ENCODE results near the gene APBA1. TPM values are rescaled to one million over a fixed set of nuclear protein-coding genes. Genes with fewer than 3 reads are reported as not detected.

APBA1 gene
- total and polyA plus RNA-seq, 9 of the 15 experiments (the other 6 are each of a cell fraction or from before 2014, with no cell fraction given) = 0.01 to 0.02 TPM; not detected in 7

DNA sequence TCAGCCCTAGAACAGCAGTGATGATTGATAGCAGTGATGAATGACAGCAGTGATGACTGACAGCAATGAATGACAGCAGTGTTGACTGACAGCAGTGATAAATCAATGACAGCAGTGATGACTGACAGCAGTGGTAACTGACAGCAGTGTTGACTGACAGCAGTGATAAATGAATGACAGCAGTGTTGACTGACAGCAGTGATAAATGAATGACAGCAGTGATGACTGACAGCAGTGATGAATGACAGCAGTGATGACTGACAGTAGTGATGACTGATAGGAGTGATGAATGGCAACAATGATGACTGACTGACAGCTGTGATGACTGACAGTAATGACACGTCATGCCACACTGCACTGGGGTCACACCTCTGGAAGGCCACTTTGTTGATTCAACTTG, 240.4 kb downstream of the APBA1 start (continued):
- TF ChIP-seq SRSF3 (IDR thresholded peaks at IDR 0.05; ENCODE audit: insufficient read depth, low read length) = no peak
- no peak for TF ChIP-seq FOXM1 (IDR thresholded peaks at IDR 0.05; ENCODE audit: low read depth)
- no peak for TF ChIP-seq FOXM1 (CRISPR knock-in tag; IDR thresholded peaks at IDR 0.05; ENCODE audit: low read depth)
- no peak for TF ChIP-seq CBFB (CRISPR knock-in tag; IDR thresholded peaks at IDR 0.05)
- TF ChIP-seq, protein P1, sequence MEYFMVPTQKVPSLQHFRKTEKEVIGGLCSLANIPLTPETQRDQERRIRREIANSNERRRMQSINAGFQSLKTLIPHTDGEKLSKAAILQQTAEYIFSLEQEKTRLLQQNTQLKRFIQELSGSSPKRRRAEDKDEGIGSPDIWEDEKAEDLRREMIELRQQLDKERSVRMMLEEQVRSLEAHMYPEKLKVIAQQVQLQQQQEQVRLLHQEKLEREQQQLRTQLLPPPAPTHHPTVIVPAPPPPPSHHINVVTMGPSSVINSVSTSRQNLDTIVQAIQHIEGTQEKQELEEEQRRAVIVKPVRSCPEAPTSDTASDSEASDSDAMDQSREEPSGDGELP (CRISPR knock-in tag; IDR thresholded peaks at IDR 0.05; ENCODE audit: borderline replicate concordance) = no peak
- TF ChIP-seq, protein P2, sequence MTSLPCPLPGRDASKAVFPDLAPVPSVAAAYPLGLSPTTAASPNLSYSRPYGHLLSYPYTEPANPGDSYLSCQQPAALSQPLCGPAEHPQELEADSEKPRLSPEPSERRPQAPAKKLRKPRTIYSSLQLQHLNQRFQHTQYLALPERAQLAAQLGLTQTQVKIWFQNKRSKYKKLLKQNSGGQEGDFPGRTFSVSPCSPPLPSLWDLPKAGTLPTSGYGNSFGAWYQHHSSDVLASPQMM (CRISPR knock-in tag; IDR thresholded peaks at IDR 0.05) = no peak
- no peak for TF ChIP-seq NEUROD1 (IDR thresholded peaks at IDR 0.05; ENCODE audit: borderline replicate concordance, low read depth, low read length, partially characterized antibody)
- TF ChIP-seq PPARD (CRISPR knock-in tag; IDR thresholded peaks at IDR 0.05) = no peak

DNA sequence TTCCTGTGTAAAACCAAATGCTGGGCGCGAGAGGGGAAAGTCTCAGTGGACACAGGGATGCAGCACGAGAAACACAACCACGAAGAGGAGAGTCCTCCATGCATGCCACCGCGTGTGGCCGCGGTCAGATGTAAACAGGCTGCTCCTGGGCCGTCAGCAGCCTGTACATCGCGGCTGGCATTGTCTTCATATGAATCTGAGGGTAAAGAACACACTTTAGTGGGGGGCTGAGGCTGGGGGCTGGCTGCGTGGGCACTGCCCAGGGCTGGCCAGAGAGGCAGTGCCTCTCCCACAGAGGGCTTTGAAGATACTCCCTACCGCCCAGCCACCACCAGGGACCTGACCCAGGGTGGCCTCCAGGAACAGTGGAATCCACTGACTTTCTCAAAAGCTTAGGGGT, 241.0 kb downstream of the APBA1 start:
- H4K20me1 ChIP-seq (replicated peaks; ENCODE audit: control insufficient read depth, insufficient read depth, low read length) = no peaks in the 10 kb centered on the region
- no peaks in the 10 kb centered on the region for H3K9me3 ChIP-seq (replicated peaks; ENCODE audit: control insufficient read depth, insufficient read depth, low read depth, low read length)
- BruUV-seq (replicated peaks) = no TSS peak
- no peak overlapping the region for H3K27ac ChIP-seq (ENCODE audit: extremely low read depth, low read depth, low read length)
- ChIA-PET CTCF (ENCODE audit: low intra/inter-chr PET ratio) (no interaction called here), POLR2A (no interaction called here)
- H3K4me1 ChIP-seq (replicated peaks in 1 of 2; ENCODE audit: control insufficient read depth in 2 of 2, insufficient read depth in 2 of 2, low read length in 2 of 2) = no peaks in the 10 kb centered on the region
- H3K9ac ChIP-seq (ENCODE audit: insufficient read depth in 1 of 2, low read depth in 2 of 2, low read length in 2 of 2) = no peak overlapping the region
- no peak for ATAC-seq
- 0% methylated on average over 10 of the region's 13 CpGs for WGBS (ENCODE audit: insufficient coverage, low coverage, missing lambda C conversion rate)
- H3K4me3 ChIP-seq = no peak overlapping the region
- in situ Hi-C loops (cut with MboI) (loop anchor here (25.0 kb wide), 1 partner anchor 681 kb away; no protein-coding TSS in a partner anchor), intact Hi-C loops (cut with micrococcal nuclease) (no loop called here)
- H3K4me2 ChIP-seq (ENCODE audit: insufficient read depth, low read length) = no peak overlapping the region
- no peaks in the 10 kb centered on the region for H3K79me2 ChIP-seq (ENCODE audit: control insufficient read depth, insufficient read depth, low read length)
- no peaks in the 10 kb centered on the region for H3K36me3 ChIP-seq (ENCODE audit: control insufficient read depth, insufficient read depth, low read length)
- no peaks in the 10 kb centered on the region for H3K9me1 ChIP-seq (ENCODE audit: control insufficient read depth, insufficient read depth, low read length)
- no peak overlapping the region for H2AFZ ChIP-seq (ENCODE audit: low read depth, low read length)
- FAIRE-seq = no peak
- H3K27me3 ChIP-seq (ENCODE audit: control insufficient read depth in 2 of 2, insufficient read depth in 2 of 2, low read length in 2 of 2) = peaks cover 0 to 12% of the 10 kb centered on the region in 2 experiments; a peak in 1 of 5 replicates
- DNase-seq (ENCODE audit: extremely low read depth in 1 of 4, low spot score in 3 of 4) = no peak
- TF ChIP-seq, protein P3, sequence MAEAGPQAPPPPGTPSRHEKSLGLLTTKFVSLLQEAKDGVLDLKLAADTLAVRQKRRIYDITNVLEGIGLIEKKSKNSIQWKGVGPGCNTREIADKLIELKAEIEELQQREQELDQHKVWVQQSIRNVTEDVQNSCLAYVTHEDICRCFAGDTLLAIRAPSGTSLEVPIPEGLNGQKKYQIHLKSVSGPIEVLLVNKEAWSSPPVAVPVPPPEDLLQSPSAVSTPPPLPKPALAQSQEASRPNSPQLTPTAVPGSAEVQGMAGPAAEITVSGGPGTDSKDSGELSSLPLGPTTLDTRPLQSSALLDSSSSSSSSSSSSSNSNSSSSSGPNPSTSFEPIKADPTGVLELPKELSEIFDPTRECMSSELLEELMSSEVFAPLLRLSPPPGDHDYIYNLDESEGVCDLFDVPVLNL (CRISPR knock-in tag; IDR thresholded peaks at IDR 0.05; ENCODE audit: low read depth) = no peak
- TF ChIP-seq ZNF586 (CRISPR knock-in tag; conservative IDR thresholded peaks at IDR 0.05) = no peak
- TF ChIP-seq, protein P4, sequence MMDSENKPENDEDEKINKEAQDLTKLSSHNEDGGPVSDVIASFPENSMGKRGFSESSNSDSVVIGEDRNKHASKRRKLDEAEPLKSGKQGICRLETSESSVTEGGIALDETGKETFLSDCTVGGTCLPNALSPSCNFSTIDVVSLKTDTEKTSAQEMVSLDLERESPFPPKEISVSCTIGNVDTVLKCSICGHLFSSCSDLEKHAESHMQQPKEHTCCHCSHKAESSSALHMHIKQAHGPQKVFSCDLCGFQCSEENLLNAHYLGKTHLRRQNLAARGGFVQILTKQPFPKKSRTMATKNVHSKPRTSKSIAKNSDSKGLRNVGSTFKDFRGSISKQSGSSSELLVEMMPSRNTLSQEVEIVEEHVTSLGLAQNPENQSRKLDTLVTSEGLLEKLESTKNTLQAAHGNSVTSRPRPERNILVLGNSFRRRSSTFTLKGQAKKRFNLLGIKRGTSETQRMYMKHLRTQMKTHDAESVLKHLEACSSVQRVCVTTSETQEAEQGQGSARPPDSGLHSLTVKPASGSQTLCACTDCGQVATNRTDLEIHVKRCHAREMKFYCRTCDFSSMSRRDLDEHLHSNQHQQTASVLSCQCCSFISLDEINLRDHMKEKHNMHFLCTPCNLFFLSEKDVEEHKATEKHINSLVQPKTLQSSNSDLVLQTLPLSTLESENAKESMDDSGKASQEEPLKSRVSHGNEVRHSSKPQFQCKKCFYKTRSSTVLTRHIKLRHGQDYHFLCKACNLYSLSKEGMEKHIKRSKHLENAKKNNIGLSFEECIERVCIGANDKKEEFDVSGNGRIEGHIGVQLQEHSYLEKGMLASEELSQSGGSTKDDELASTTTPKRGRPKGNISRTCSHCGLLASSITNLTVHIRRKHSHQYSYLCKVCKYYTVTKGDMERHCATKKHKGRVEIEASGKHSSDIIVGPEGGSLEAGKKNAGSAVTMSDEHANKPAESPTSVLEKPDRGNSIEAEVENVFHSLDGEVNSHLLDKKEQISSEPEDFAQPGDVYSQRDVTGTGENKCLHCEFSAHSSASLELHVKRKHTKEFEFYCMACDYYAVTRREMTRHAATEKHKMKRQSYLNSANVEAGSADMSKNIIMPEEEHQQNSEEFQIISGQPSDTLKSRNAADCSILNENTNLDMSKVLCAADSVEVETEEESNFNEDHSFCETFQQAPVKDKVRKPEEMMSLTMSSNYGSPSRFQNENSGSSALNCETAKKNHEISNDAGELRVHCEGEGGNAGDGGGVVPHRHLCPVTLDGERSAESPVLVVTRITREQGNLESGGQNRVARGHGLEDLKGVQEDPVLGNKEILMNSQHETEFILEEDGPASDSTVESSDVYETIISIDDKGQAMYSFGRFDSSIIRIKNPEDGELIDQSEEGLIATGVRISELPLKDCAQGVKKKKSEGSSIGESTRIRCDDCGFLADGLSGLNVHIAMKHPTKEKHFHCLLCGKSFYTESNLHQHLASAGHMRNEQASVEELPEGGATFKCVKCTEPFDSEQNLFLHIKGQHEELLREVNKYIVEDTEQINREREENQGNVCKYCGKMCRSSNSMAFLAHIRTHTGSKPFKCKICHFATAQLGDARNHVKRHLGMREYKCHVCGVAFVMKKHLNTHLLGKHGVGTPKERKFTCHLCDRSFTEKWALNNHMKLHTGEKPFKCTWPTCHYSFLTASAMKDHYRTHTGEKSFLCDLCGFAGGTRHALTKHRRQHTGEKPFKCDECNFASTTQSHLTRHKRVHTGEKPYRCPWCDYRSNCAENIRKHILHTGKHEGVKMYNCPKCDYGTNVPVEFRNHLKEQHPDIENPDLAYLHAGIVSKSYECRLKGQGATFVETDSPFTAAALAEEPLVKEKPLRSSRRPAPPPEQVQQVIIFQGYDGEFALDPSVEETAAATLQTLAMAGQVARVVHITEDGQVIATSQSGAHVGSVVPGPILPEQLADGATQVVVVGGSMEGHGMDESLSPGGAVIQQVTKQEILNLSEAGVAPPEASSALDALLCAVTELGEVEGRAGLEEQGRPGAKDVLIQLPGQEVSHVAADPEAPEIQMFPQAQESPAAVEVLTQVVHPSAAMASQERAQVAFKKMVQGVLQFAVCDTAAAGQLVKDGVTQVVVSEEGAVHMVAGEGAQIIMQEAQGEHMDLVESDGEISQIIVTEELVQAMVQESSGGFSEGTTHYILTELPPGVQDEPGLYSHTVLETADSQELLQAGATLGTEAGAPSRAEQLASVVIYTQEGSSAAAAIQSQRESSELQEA (IDR thresholded peaks at IDR 0.05; ENCODE audit: low read depth) = no peak
